HG03135 (cell line): Measurements from ENCODE around the gene SLC8B1.

Source experiments
- ATAC-seq: cut with Tn5 transposase; IDR thresholded peaks from one replicate; pipeline ENCODE4 v1.9.1; 2021; ENCODE audit warnings: mild to moderate bottlenecking, moderate library complexity; ENCODE audit not compliant: unreplicated experiment

Gene SLC8B1

GRCh38 chr12:113271853-113272561, 62.9 kb downstream of the SLC8B1 start:
- no peak for ATAC-seq

- no peak for ATAC-seq
Measured at GRCh38 chr12:113271466-113271852, 63.5 kb downstream of the SLC8B1 start.

- no peak for ATAC-seq
Measured at GRCh38 chr12:113270709-113271009, 64.2 kb downstream of the SLC8B1 start.

- ATAC-seq: no peak
Measured at GRCh38 chr12:113269257-113269943, 65.5 kb downstream of the SLC8B1 start.

- ATAC-seq: no peak
Measured at GRCh38 chr12:113268621-113269020, 66.3 kb downstream of the SLC8B1 start.

GRCh38 chr12:113268136-113268535, 66.8 kb downstream of the SLC8B1 start:
- ATAC-seq: no peak

GRCh38 chr12:113267621-113268020, 67.3 kb downstream of the SLC8B1 start:
- no peak for ATAC-seq

- no peak for ATAC-seq
Measured at GRCh38 chr12:113266106-113266895, 68.6 kb downstream of the SLC8B1 start.

GRCh38 chr12:113263431-113263963, 71.4 kb downstream of the SLC8B1 start:
- ATAC-seq: no peak

- no peak for ATAC-seq
Measured at GRCh38 chr12:113262710-113263109, 72.2 kb downstream of the SLC8B1 start.

GRCh38 chr12:113261847-113262470, 73.0 kb downstream of the SLC8B1 start:
- ATAC-seq: no peak

- no peak for ATAC-seq
Measured at GRCh38 chr12:113260636-113261300, 74.1 kb downstream of the SLC8B1 start.

- no peak for ATAC-seq
Measured at GRCh38 chr12:113260127-113260526, 74.8 kb downstream of the SLC8B1 start.

- no peak for ATAC-seq
Measured at GRCh38 chr12:113257564-113257963, 77.3 kb downstream of the SLC8B1 start.

GRCh38 chr12:113254298-113254697, 80.6 kb downstream of the SLC8B1 start:
- ATAC-seq: no peak

- ATAC-seq: no peak
Measured at GRCh38 chr12:113253532-113254285, 81.2 kb downstream of the SLC8B1 start.

GRCh38 chr12:113252494-113252893, 82.4 kb downstream of the SLC8B1 start:
- ATAC-seq: no peak

GRCh38 chr12:113251404-113252070, 83.4 kb downstream of the SLC8B1 start:
- no peak for ATAC-seq

GRCh38 chr12:113250045-113250444, 84.9 kb downstream of the SLC8B1 start:
- ATAC-seq: no peak
